ENCODE measurements around the gene LMBRD2.
A peak's percentile ranks its signal among the peaks of the same experiment; 100 is the strongest.
"Not testable (repeated sequence)": the region's sequence is repeated elsewhere in the genome, so short reads cannot be mapped to it uniquely, and the experiment has no call there.

Gene LMBRD2

DNA sequence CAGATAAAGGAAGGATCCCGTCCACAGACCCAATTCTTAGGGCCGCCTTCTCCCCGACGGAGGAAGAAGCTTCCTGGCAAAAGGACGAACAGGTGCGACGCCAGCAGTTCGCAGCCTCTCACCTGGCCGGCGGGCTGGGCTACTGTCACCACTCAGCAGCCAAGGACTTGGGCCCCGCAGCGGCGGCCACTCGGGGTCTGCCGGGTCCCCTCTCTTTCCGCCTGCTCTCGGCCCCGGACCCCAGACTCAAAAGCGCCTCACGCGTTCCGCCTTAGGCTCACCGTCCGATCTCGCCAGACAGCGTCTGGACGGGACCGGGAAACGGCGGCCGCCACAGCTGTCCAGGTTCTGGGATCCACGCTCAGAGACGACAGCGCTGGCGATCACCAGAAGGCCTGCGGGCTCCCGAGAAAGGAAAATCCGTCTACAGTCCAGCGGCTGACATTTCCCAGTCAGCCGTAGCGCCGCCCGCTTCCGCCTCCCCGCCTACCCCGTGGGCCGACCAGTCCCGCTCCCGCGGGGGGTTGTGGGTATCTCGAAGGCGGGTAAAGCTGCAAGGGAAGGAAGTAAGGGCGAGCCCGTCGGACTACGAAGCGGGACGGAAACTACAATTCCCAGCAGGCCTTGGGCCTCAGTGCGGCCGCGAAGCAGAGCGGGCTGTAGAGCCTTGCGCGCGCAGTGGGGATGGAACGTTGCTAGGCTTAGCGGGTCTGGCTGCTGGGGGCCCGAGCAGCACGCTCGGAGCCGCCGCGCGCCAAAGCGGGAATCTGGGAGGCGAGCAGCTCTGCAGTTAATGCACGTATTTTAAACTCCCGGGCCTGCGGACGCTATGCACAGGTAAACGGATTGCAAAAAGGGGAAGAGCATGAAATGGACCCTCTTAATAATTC lies at the start of gene LMBRD2, which contains the start of gene SKP2:
Gene LMBRD2, minus strand, starts transcription at position 454 of the 890 bp plus-strand sequence. CDS start 8,538 bp downstream, outside the sequence.
Gene SKP2, plus strand, starts transcription at position 678 of the 890 bp plus-strand sequence. Its CDS starts 152 bp downstream, at position 830.
- peak; percentile 98 for DNase-seq

GRCh38 chr5:36200513-36200912 lies 48.8 kb upstream of the LMBRD2 start:
- DNase-seq, result no peak

GRCh38 chr5:36199620-36200019 lies 47.9 kb upstream of the LMBRD2 start:
- DNase-seq, result no peak

GRCh38 chr5:36198783-36199182 lies 47.1 kb upstream of the LMBRD2 start:
- not testable (repeated sequence) for DNase-seq

DNA sequence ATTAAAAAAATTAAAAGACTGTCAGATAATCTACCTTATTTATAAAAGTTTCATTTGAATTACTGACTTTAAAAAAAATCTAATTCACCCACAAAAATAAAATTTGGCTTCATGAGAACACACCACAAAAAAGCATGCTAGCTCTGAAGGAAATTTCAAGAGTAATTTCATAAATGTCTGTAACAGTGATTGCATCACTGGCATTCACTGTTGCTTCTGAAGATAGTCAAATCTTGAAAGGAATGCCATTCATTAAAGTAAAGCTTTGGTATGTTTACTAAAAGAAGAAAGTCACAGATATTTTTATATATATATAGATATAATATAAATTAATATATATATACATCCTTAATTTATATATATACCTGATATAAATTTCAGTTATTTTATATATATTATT lies 46.6 kb upstream of the LMBRD2 start:
- DNase-seq, result no peak

DNA sequence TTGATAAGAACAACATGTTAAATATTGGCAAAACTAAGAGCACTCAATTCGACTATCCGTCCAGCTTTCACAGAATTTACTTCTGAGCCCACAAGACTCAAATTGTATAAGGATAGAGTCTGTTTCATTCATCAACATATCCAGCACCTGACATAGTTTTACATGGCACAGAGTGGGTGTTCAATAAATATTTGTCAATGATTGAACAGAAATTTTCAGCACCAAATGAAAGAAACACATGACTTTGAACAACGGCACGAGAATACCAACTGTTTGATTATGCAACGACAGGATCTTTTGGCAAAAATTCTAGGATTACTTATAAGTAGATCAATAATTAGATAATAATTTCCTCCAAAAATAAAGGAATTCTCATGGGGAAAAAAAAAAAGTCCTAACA lies 42.1 kb upstream of the LMBRD2 start:
- no peak for DNase-seq

DNA sequence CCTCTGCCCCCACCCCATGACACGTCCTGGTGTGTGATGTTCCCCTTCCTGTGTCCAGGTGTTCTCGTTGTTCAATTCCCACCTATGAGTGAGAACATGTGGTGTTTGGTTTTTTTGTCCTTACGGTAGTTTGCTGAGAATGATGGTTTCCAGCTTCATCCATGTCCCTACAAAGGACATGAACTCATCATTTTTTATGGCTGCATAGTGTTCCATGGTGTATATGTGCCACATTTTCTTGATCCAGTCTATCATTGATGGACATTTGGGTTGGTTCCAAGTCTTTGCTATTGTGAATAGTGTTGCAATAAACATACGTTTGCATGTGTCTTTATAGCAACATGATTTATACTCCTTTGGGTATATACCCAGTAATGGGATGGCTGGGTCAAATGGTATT lies 32.7 kb upstream of the LMBRD2 start:
- not testable (repeated sequence) for DNase-seq

DNA sequence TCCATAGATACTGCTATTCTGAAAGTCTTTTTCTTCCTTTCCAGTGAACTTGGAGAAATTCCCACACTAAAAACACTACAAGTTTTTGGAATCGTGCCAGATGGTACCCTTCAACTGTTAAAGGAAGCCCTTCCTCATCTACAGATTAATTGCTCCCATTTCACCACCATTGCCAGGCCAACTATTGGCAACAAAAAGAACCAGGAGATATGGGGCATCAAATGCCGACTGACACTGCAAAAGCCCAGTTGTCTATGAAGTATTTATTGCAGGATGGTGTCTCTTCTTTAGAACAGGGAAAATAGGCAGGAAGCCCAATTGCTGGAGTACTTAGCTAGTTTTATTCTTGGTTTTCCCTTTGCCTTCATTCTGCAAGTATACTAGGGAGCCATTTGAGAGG lies 30.1 kb upstream of the LMBRD2 start:
- DNase-seq, result no peak

DNA sequence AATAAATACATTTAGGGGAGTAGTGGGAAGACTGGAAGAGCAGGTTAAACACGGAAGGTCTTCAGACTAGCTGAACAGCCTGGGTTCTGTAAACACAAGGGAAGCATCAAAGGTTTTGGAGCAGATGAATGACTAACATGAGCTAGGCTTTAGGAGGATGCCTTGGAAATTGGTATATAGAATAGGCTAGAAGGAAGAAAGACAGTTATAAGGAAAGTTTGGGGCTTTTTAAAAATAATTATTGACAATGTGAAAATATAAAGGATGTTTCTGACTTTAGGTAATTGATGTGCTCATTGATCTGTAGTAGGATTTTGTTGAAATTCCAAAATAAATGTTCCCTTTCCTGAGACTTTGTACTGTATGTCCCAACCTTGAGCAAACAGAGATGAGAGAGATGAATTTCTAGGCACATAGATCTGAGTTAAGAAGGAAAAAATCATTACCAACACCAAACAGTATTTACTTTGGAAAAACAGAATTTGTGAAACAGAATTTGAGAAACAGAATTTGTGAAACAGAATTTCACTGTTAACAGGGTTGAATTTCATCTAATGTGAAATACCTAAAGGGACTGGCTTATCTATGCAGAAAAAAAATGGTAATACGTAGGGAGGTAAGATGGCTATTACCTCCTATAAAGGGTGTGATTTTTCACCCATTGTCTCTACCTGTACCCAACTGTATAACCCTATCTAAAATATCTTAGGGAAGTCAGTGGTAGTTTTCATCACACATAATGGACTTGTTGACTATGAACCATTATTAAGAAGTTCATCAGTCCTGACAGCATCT lies 29.1 kb upstream of the LMBRD2 start:
- DNase-seq, result no peak

DNA sequence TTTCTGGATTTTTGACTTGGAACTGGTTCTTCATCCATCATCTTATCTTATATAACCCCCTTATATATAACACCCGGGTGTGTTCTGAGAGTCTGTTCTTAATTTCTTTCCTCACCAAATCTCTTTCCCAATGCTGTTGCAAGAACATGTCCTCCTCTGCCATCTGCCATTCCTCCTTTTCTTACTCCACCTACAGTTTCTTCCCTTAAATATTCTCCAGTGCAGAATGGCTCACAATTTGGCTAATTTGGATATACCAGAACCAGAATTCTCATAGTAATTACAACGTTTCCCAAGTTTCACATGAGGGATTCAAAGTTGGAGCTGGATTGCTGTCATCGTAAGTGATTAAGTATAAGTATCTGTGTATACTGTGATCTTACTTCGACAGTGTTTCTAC lies 28.3 kb upstream of the LMBRD2 start:
- DNase-seq, result no peak

- DNase-seq, result no peak
Observed at GRCh38 chr5:36178524-36178890, 26.8 kb upstream of the LMBRD2 start.

DNA sequence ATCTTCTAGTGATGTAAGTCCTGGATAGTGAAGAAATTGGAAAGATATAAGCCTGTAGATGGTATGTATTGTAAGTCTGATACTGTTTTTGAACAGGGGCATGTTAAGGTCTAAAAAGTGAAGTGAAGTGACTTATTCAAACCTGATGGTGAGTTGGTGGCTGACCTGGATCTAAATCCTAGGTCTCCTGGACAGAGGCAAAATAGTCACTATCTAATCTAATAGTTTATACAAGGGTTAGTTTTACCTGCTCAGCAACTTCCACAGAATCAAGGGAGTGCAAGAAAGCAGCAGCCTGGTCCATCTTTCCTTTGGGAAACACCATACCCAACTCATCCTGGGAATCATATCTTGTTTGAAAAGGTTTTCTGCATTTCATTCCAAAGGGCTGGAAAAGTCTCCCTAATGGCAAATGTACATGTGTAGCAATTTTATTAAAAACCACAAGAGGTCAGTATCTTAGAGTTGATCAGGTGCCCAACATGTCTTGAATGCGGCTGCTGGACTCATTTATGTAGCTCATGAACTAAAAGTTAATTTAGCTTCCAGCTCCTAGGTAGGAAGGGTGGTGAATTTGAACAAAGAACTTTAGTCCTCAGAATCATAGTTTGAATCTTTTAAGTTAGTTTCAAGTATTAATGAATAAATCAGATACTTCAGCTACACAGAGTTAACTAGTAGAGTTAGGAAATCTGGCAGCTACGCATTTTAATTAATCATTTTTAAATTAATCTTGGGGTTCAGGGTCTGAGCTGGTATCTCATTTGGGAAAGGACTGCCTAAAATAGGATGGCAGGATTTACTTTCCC lies 26.2 kb upstream of the LMBRD2 start:
- DNase-seq, result no peak

DNA sequence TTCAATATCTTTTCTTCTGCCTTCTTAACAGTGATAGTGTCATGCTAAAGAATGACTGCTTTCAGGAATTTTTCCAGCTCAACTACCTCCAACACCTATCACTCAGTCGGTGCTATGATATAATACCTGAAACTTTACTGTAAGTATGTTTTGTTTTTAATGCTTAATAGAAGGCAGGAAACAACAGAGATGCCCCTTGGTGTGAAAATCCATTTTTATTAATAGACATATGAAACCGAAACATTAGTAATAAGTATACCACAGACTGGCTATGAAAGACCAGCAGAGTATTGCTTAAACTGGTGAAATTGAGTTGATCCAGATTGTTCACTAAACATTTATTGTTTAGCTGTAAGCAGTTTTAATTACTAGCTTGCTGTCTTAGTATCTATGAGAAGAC lies 25.5 kb upstream of the LMBRD2 start:
- no peak for DNase-seq

- DNase-seq, result no peak
Observed at GRCh38 chr5:36175043-36175442, 23.4 kb upstream of the LMBRD2 start.

DNA sequence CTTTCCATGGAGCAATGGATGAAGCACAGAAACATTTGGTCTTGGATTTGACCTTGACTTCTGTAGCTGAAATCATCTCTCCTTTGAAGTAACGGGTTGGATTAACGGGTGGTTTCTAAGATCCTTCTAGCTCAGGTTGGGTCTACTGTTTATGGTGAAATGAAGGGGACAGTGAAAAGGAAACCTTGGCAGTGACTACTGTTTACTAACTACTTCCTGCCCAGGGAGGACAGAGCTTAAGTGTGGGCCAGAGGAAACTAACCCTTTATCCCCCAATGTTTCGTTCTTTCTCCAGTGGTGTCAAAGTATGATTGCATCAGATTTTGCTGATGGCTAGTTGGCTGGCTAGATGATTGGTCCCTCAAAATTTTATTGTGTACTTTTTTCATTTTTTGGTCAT lies 22.4 kb upstream of the LMBRD2 start:
- no peak for DNase-seq

GRCh38 chr5:36173426-36173825 lies 21.7 kb upstream of the LMBRD2 start:
- no peak for DNase-seq

DNA sequence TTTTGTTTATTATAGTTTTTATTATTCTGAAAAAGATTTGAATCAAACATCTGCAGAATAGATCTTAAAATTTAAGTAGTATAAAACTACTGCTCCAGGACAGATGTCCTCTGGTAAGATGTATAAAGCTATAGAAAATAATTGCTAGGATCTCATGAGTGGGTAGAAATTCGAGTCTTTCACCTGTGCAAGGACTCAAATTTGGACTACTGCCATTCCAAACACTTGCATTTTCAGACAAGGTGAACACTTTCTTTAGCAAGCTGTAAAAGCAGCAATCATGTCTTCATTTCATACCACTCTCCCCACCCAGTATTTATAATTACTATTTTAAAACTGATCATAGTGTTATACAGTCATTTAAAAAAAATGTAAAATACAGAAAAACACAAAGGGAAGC lies 20.9 kb upstream of the LMBRD2 start:
- DNase-seq, result no peak

DNA sequence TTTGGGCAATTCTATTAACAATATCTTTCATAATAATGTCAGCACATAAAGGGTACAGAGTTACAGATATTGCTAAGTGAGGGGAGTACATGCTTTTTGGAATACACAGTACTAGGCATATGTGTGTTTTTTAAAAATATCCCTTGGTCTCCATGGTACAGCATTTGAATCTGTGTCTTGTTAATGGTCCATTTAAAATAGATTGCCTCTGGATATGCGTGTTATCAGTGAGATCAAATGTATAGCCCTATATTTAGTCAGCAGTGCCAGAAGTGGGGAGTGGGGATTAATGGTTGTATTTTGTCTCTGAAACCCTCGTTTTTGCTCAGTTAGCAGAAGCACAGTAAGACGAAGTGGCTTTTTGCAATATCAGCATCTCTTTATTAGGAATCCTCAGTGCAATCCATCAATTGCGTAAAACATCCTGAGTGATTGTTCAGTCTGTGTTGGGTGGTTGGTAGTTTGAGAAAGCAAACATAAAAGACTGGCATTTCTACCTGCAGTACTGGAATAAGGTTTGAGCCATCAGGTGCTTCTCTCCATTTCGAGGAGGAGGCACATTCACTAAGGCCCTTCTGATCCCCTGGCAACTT lies 19.2 kb upstream of the LMBRD2 start:
- DNase-seq, result no peak

DNA sequence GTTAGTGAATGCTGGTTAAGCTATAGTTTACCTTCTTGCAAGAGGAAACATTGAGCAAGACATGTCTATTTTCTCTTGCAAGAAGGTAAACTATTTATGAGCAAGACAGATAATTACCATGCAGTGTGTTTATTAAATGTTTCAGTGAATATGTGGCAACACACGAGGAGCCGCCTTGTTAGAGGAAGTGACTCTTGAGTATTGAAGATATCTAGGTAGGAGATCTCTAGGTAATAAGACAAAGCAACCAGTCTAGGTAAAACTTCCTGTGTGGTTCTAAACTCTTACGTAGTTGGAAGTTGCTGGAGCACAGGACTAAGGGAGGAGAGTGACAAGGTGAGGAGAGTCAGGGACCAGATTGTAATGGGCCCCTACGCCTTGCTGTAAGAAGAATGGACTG lies 17.1 kb upstream of the LMBRD2 start:
- DNase-seq, result no peak

DNA sequence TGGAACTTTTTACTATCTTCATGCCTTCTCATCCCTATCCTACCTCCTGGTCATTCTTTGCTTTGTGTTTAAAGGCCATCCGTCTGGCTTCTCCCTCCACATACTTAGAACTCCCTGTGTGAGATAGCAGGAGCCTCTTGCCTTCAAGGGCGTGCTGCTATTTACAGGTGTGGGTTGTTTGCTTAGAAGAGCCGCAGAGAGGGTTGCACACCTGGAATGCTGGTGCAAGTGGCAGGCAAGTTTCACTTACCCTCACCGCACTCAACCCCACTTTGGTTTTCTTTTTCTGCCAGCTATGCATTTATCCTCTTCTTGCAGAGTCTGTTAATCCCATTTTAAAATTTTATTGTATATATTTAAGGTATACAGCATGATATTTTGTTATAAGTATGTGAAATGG lies 12.8 kb upstream of the LMBRD2 start:
- no peak for DNase-seq

DNA sequence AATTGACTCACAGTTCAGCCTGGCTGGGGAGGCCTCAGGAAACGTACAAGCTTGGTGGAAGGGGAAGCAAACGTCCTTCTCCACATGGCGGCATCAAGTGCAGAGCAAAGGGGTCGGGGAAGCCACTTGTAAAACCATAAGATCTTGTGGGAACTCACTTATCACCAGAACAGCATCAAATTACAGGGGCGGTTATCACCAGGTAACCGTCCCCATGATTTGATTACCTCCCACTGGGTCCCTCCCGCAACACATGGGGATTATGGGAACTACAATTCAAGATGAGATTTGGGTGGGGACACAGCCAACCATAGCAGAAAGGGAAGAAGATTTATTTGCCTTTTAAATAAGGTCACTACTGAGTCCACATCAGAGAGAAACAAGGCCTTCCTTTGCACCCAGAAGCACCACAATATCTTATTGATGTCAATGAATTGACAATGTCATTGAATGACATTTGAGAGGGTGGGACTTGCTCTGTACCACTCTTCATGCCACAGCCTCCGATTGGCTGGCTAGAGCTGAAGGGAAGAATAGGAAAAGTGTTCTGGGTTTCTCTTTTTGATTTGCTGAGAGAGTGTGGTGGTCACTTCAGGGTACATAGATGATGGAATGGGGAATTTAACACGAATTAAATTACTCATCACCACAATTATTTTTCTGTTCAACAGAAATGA lies 11.3 kb upstream of the LMBRD2 start:
- DNase-seq, result no peak

GRCh38 chr5:36161361-36161760 lies 9.7 kb upstream of the LMBRD2 start:
- DNase-seq, result no peak
